ENCODE data around the gene ST6GALNAC4.

The ST6GALNAC4 gene

GRCh38 chr9:127941062-127941960 lies 24.5 kb upstream of the ST6GALNAC4 start:
- Mint-ChIP-seq H3K4me3 (no peak overlapping the region), H3K4me1 (ENCODE audit: low read depth) (peaks cover 41% of the 10 kb centered on the region), H3K36me3 (ENCODE audit: low read depth) (peaks cover 14% of the 10 kb centered on the region), H3K9me3 (no peaks in the 10 kb centered on the region), H3K27ac (no peak overlapping the region), H3K27me3 (no peaks in the 10 kb centered on the region)

- no peak overlapping the region for H3K4me3 Mint-ChIP-seq
- H3K27ac Mint-ChIP-seq: peak overlapping the region; percentile 63
- peaks cover 48% of the 10 kb centered on the region for H3K4me1 Mint-ChIP-seq (ENCODE audit: low read depth)
- H3K9me3 Mint-ChIP-seq: no peaks in the 10 kb centered on the region
- H3K27me3 Mint-ChIP-seq: no peaks in the 10 kb centered on the region
- H3K36me3 Mint-ChIP-seq (ENCODE audit: low read depth): peaks cover 22% of the 10 kb centered on the region
Measured at GRCh38 chr9:127940593-127940992, 23.8 kb upstream of the ST6GALNAC4 start.

- Mint-ChIP-seq H3K9me3 (no peaks in the 10 kb centered on the region), H3K27ac (peak overlapping the region; percentile 72), H3K36me3 (ENCODE audit: low read depth) (peaks cover 20% of the 10 kb centered on the region), H3K27me3 (no peaks in the 10 kb centered on the region), H3K4me3 (peak overlapping the region; percentile 35), H3K4me1 (ENCODE audit: low read depth) (peaks cover 49% of the 10 kb centered on the region)
Measured at GRCh38 chr9:127938298-127938690, 21.5 kb upstream of the ST6GALNAC4 start.

- Mint-ChIP-seq H3K36me3 (ENCODE audit: low read depth) (peaks cover 16% of the 10 kb centered on the region), H3K9me3 (no peaks in the 10 kb centered on the region), H3K27me3 (no peaks in the 10 kb centered on the region), H3K4me3 (peak within 1 kb of the TSS; percentile 92), H3K4me1 (ENCODE audit: low read depth) (peaks cover 44% of the 10 kb centered on the region), H3K27ac (peak within 1 kb of the TSS; percentile 87)
Measured at GRCh38 chr9:127937388-127938297, 20.8 kb upstream of the ST6GALNAC4 start, which contains the start of gene DPM2. TSS of gene DPM2 (minus strand) at chr9:127937854. CDS start at chr9:127937820, 34 bp downstream.

- Mint-ChIP-seq H3K27ac (peak overlapping the region; percentile 87), H3K4me1 (ENCODE audit: low read depth) (peaks cover 40% of the 10 kb centered on the region), H3K27me3 (no peaks in the 10 kb centered on the region), H3K36me3 (ENCODE audit: low read depth) (peaks cover 16% of the 10 kb centered on the region), H3K9me3 (no peaks in the 10 kb centered on the region), H3K4me3 (peak overlapping the region; percentile 92)
Measured at GRCh38 chr9:127937056-127937387, 20.2 kb upstream of the ST6GALNAC4 start.

- Mint-ChIP-seq H3K36me3 (ENCODE audit: low read depth) (peaks cover 16% of the 10 kb centered on the region), H3K27me3 (no peaks in the 10 kb centered on the region), H3K4me3 (peak overlapping the region; percentile 92), H3K9me3 (no peaks in the 10 kb centered on the region), H3K4me1 (ENCODE audit: low read depth) (peaks cover 43% of the 10 kb centered on the region), H3K27ac (peak overlapping the region; percentile 87)
Measured at GRCh38 chr9:127936347-127936852, 19.6 kb upstream of the ST6GALNAC4 start.

GRCh38 chr9:127935765-127936221 lies 19.0 kb upstream of the ST6GALNAC4 start:
- H3K27ac Mint-ChIP-seq: peak overlapping the region; percentile 87
- H3K4me1 Mint-ChIP-seq (ENCODE audit: low read depth): peaks cover 49% of the 10 kb centered on the region
- peak overlapping the region; percentile 92 for H3K4me3 Mint-ChIP-seq
- H3K36me3 Mint-ChIP-seq (ENCODE audit: low read depth): peaks cover 16% of the 10 kb centered on the region
- H3K9me3 Mint-ChIP-seq: no peaks in the 10 kb centered on the region
- no peaks in the 10 kb centered on the region for H3K27me3 Mint-ChIP-seq

- H3K27ac Mint-ChIP-seq: no peak overlapping the region
- H3K27me3 Mint-ChIP-seq: no peaks in the 10 kb centered on the region
- no peak overlapping the region for H3K4me3 Mint-ChIP-seq
- H3K4me1 Mint-ChIP-seq (ENCODE audit: low read depth): peaks cover 53% of the 10 kb centered on the region
- peaks cover 16% of the 10 kb centered on the region for H3K36me3 Mint-ChIP-seq (ENCODE audit: low read depth)
- H3K9me3 Mint-ChIP-seq: no peaks in the 10 kb centered on the region
Measured at GRCh38 chr9:127934986-127935385, 18.1 kb upstream of the ST6GALNAC4 start.

GRCh38 chr9:127934248-127934647 lies 17.4 kb upstream of the ST6GALNAC4 start:
- no peak overlapping the region for H3K27ac Mint-ChIP-seq
- peaks cover 55% of the 10 kb centered on the region for H3K4me1 Mint-ChIP-seq (ENCODE audit: low read depth)
- peaks cover 16% of the 10 kb centered on the region for H3K36me3 Mint-ChIP-seq (ENCODE audit: low read depth)
- H3K27me3 Mint-ChIP-seq: no peaks in the 10 kb centered on the region
- H3K9me3 Mint-ChIP-seq: no peaks in the 10 kb centered on the region
- H3K4me3 Mint-ChIP-seq: peak overlapping the region; percentile 54

- peaks cover 11% of the 10 kb centered on the region for H3K36me3 Mint-ChIP-seq (ENCODE audit: low read depth)
- peak overlapping the region; percentile 66 for H3K4me3 Mint-ChIP-seq
- H3K4me1 Mint-ChIP-seq (ENCODE audit: low read depth): peaks cover 44% of the 10 kb centered on the region
- H3K27ac Mint-ChIP-seq: peak overlapping the region; percentile 7
- peaks cover 4% of the 10 kb centered on the region for H3K27me3 Mint-ChIP-seq
- no peaks in the 10 kb centered on the region for H3K9me3 Mint-ChIP-seq
Measured at GRCh38 chr9:127931092-127931881, 14.4 kb upstream of the ST6GALNAC4 start.

- Mint-ChIP-seq H3K27me3 (peaks cover 10% of the 10 kb centered on the region), H3K4me3 (peak within 1 kb of the TSS; percentile 66), H3K4me1 (ENCODE audit: low read depth) (peaks cover 36% of the 10 kb centered on the region), H3K9me3 (no peaks in the 10 kb centered on the region), H3K36me3 (ENCODE audit: low read depth) (peaks cover 4% of the 10 kb centered on the region), H3K27ac (peak within 1 kb of the TSS; percentile 7)
Measured at GRCh38 chr9:127930231-127931091, 13.6 kb upstream of the ST6GALNAC4 start, which contains the start of gene PIP5KL1. TSS of gene PIP5KL1 (minus strand) at chr9:127930777. CDS start at chr9:127930752, 25 bp downstream.

GRCh38 chr9:127929625-127929979 lies 12.8 kb upstream of the ST6GALNAC4 start:
- Mint-ChIP-seq H3K27me3 (peaks cover 14% of the 10 kb centered on the region), H3K4me3 (no peak overlapping the region), H3K27ac (no peak overlapping the region), H3K36me3 (ENCODE audit: low read depth) (peaks cover 4% of the 10 kb centered on the region), H3K4me1 (ENCODE audit: low read depth) (peaks cover 29% of the 10 kb centered on the region), H3K9me3 (no peaks in the 10 kb centered on the region)

All from stimulated activated naive CD8-positive, alpha-beta T cell treated with anti-CD3 and anti-CD28 coated beads, Interleukin-15, Interleukin-2, amounts not matched to agents 100 ng/mL and 50 ng/mL, for 24 hours (primary cell).